HG02798 (cell line): ENCODE measurements around the gene MRPL40.

Experiments
- ATAC-seq: cut with Tn5 transposase; IDR thresholded peaks from one replicate; pipeline ENCODE4 v1.9.1; 2021; ENCODE audit warnings: mild to moderate bottlenecking; ENCODE audit not compliant: unreplicated experiment, poor library complexity

The MRPL40 gene

DNA sequence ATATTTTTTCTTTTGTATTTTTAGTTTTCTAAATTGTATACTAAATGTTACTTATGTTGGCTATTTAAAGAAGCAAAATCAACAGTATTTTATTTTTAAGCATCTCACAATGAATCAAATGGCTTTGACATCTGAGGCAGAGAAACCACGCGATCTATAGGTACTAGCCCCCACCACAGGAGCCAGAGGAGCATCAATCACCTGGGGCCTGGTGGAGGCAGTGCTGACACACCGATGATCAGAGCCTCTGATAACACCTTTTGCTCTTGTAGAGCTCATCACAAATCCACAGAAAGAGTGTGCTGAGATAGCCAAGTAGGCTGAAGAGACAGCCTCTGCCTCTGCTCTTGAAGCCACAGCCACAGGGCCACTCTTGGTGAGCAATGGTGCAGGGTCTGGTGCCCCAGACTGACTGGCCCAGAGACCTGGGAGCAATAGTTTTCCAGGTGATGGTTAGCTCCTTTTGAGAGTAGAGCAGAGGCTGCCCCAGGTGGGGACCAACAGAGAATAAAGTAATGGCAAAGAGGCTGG lies 26.0 kb upstream of the MRPL40 start:
- ATAC-seq, result no peak

DNA sequence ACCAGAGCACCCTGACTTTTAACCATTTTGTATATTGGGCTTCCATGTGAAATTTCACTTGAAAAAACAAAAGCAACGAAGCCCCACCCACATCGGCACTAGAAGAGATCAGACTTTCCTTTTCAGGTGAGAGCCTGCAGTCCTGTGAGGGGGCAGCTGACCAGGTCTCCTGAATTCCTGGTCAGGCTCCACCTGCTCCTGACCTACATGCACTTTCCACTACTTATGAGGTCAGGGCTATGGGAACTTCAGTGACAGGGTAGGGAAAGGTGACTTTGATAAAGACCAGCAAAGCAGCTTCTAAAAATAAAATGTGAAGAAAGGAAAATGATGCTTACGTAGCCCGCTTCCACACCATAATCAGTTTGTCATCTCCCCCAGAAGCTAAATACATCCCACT lies 25.5 kb upstream of the MRPL40 start:
- no peak for ATAC-seq

DNA sequence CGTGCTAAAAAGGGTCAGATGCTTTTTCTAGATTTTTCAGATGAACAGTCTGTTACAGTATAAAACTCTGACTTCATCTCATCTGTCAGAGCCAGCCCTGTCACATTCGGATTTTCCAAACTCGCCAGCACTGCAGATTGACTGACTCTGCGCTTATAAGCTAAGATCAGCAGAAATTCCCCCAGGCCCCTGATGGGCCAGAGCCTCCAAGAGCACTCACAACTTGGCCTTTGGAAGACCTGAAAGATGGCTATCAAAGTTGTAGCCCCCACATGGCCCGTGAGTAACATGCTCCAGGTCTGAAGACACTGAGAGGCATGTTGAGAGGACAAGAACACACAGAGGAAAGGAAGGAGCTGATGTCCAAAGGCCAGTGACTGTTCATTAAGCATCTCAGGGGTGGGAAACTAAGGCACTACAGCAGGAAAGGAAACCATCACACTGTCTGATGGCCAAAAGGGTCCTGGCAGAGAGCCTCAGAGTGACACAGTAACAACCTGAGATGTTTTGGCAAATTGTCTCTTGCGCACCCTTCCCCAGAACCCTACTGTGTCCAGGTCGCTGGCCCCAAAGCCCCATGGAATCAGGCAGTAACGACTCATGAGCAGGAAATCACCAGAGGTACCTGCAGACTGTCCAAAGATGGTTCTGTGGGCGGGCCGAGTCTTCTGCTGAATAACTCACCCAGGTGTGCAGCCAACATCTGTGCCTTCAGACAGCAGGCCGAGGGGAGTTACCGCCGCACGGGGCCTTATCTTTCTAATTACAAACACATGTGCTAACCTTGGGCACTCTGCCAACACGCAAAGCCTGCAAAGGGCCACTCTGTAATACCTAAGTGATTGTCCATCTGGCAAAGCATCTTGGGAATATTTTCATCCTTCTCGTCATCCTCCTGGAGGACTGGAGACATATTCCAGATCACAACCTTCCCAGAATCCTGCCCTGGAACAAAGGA lies 24.4 kb upstream of the MRPL40 start:
- ATAC-seq, result no peak

DNA sequence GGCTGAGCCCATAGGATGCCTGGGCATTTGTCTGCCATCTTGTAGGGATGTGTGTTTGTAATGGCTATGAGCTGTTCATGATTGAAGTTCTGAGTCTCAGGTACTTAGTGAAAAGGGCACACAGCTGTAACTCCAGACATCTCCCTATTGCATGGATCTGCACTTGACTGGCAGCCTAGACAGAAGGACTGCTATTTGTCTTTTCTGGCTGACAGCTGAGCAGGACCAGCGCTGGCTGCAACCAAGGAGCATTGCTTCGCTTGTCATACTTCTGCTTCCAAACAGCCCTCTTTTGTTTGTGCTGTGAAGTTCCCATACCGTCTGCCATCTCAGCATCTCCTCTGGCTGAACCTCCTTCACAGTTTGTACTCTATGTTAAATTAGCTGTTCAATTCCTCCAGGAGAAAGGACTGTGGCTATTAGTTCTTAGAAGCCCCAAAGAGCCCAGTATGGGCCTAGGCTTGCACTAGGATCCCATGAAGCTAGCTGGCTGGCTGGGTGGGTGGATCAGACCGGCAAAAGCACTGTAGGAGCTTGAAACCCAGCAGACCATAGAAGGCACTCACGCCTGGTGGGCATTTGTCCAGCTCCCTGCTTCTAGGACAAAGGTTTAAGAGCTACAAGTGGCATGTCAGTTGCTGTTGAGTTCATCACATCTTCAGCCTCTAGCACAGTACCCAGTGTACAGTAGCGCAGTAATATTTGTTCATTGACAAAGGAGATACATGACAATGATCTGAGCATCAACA lies 21.2 kb upstream of the MRPL40 start:
- no peak for ATAC-seq

DNA sequence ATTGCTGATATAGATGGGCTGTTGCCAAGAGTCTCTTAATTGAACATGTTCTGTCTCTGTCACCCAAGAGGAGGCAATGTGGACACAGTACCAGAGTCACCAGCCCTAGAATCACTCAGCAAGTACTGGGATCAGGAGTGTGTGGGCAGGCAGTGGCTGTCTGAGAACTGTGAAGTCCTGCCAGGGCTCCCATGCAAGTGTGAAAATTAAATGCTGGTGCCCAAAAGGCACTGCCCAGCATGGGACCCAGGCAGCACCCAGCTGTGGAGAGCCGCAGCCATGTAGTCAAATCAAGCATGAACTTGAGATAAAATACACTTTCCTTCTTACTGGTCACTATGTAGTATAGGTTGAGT lies 20.7 kb upstream of the MRPL40 start:
- ATAC-seq, result no peak

DNA sequence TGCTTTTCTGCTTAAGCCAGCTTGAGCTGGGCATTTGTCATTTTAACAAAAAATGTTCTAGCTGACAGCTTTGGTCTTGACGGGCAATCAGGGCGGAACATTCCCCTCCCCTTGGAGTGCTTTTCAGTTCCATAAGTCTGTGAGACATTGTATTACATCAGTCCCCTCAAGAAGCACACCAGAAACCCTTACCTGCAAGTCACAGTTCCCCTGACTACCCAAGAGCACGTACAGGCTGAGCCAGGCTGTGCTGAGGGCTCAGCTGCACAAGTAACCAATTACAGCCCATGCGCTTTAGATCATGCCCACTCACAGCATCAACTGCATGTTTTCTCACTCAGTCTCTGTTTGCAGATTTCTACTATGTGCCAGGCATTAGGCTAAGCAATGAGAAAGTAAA lies 19.9 kb upstream of the MRPL40 start:
- no peak for ATAC-seq

DNA sequence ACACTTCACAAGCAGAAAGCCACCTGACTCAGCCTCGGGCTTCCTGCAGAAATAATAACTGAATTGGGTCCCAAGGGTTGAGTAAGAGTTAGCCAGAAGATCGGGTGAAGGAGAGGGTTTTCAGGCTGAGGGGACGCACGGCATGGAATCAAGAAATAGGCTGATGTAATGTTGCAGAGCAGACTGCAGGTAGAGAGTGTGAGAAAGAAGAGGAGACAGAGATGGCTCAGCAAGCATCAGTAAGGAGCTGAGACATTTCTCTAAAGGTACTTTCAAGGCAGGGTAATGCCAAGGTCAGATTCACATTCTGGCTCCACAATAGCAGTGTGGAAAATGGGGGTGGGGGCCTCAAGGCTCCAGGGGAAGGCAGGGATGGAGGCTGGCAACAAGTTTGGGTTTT lies 19.4 kb upstream of the MRPL40 start:
- ATAC-seq, result no peak

DNA sequence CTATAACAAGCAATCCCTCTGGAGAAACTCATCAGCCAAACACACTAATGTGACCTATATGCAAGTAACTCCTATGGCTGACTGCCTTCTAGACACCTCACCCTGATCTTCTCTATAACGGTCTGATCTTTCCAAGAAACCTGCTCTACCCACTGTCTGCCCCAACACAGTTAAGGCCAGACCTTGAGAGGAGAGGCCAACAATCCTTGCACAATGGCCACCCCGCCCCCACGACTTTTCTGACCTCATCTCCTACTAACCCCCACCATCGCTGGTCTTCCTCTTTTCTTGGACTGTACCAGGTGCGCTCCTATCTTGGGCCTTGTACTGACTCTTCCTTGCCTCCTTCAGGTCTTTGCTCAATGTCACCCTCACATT lies 13.3 kb upstream of the MRPL40 start:
- no peak for ATAC-seq

DNA sequence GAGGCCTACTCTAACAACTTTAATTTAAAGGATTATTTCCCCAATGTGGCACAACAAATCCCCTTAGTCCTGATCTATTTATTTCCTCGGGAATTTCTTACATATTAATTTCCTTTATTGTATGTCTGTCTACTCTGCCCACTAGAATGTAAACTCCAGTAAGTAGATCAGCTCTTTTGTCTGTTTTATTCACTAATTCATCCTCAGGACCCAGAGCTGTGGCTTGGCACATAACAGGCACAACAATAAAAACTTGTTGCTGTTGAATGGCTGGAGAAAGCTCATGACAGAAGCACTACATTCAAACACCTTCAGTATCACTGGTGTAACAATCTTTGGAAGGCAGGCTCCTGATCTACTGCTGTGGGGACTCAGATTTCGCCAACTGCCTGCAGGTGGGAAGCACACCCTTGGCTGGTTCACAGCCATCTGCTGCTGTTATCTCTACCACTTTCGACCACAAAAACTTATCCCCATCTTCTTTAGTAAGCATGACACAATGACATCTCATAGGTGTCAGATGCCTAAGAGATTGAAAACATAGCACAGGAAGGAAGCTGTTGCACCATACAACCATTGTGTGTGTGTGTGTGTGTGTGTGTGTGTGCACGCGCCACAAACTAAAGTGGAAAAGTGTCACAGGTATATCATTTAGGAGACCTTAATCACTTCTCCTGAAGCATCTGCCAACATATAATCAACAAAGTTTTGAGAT lies 12.7 kb upstream of the MRPL40 start:
- ATAC-seq, result peak; percentile 53

DNA sequence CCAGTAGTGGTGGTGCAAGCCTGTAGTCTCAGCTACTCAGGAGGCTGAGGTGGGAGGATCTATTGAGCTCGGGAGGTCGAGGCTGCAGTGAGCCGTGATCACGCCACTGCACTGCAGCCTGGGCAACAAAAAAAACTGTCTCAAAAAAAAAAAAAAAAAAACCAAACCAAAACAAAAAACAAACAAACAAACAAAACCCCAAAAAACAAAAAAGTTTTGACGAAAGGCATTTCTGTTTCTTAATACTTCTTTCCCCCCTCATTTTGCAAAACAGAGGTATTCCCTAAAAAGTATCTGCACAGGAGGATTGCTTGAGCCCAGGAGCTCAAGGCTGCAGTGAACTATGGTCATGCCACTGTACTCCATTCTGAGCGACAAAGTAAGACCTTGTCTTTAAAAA lies 12.0 kb upstream of the MRPL40 start:
- no peak for ATAC-seq

DNA sequence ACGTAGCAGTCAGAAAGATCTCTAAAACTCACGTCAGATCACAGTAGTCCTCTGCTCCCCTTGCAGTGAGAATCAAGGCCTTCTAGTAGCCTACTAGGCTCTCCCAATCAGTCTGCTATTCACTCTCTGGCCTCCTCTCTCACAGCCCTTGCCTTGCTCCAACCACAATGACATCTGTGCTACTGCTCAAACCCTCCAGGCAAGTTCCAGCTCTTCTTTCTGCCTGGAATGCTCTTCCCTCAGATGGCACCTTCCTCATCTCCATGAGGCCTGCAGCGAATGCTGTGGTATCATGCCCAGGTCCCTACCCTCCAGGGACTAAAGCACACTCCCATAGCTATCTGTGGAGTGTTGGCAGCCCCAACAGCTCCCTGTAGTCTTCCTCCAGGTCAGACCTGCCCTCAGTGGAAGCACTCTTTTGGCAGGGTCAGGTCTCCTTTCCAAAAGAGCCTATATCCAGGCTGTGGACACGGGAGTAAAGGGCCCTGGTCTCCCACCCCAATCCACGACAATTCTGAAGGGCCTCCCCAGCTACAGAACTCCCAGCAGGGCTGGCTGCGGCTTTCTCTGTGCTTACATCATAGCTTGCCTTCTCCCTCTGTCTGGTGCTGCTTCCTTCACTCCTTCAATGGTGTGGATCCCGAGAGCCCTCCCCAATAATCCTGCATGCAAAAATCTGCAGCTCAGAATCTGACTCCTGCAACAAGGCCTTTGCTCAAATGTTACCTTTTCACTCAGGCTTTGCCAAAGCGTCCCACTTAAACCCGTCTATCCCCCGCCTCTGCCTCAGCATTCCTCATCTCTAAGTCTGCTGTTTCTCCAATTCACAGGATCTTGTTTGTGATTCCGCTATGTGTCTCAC lies 9.7 kb upstream of the MRPL40 start:
- no peak for ATAC-seq

DNA sequence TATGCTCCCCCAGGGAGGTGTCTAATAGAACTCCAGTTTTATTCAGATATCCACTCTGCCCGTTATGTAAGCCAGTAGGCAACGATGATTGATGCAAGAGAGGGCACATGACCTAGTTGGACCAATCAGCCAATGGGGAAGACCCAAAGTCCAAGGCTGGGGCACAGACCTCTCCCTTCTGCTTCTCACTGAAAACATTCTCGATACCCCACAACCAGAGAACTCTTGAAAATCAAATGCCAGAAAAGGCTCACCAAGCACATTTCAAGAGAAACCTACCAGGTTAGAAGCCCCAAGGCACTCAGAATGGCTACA lies 8.2 kb upstream of the MRPL40 start:
- no peak for ATAC-seq

DNA sequence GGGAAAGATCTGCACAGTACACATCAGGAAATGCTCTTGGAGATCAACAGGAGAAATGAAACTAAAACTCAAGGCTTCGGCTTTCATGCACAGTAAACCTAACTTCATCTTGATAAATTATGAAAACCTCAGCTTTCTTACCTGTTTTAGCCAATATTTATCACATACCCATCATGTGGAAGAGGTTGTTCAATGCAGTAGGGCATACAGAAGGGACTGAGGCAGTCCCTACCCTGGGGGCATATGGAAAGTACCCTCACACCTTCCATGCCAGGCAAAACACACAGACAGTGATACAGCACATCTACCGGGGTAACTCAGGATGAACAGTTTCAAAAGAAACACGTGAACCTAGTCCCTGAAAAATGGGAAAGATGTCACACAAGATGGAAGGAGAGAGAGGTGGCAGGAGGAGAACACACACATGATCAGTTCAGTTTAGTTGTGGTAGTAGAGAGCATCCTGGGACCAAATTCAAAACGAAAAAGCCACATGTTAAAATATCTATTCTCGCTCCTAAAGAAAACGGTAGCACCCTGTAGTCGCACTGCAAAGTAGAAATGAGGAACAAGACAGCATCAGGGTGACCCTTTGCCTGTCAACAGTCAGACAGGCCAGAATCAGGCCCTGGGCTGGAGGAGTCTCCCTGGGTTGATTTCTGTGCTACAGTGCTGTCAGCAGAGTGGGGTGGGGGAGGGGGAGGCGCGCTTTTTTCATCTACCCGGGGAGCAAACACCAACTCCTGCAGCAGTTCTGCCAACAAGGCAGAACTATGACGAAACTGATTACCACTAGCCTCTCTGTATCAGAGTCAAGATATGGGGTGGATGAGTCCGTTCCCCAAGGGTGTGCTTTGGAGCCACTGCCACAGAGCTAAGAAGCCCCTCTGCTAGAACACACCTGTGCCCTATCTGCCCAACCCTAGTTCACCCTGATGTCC lies 2.1 kb upstream of the MRPL40 start:
- ATAC-seq, result no peak

DNA sequence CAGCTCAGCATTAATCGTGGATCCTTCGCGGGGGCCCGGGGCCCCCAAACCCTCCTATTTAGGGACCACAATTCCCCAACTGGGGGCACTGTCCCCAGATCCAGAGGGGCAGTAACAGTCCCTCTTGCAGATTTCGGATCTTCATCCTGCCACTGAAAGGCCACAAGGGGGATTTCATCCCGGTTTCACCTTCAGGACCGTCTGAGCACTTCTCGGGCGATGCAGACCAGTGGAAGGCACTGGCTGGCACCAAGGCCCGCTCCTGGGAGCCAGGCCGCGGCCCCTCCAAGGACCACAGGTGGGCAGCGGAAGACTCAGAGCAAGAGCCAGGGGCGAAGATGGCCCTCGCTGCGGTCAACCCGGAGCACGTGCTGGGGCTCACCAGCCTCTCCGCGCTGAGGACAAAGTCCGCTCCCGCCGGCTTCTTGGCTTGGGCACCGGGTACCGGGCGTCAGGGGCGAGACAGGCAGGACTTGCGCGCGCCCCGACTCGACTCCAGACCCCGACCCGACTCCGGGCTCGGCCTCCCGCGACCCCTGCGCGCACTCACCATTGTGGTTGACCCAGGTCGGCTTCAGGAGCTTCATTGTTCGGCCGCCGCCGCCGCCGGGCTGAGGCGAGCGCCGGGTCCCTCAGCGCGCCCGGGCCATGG lies 1.3 kb upstream of the MRPL40 start:
- peak; percentile 1 for ATAC-seq

DNA sequence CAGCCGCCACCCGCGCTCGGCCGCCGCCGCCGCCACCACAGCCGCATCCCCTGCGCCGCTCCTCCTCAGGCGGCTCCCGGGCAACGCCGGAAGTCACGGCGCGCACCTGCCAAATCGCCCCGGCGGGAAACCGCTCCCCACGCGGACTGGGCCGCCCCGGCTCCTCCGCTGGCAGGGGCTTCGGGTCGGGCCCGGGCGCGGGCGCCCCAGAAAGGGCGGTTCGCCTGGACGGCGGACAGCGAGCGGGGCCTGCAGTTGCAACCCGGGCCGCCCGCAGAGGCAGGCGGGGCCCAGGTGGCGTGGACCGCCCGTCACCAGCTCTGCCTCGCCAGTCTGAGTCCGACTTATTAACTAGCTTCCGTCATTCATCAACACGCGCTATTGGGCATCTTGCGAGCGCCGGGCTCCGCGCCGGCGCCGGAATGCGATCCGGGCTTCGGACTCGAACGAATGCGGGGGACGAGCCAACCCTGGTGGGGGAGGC lies 654 bp upstream of the MRPL40 start, which contains the start of gene HIRA:
HIRA (minus strand) TSS at position 85 of the 484 bp plus-strand sequence. CDS start 257 bp downstream, outside the sequence.
- peak; percentile 65 for ATAC-seq

DNA sequence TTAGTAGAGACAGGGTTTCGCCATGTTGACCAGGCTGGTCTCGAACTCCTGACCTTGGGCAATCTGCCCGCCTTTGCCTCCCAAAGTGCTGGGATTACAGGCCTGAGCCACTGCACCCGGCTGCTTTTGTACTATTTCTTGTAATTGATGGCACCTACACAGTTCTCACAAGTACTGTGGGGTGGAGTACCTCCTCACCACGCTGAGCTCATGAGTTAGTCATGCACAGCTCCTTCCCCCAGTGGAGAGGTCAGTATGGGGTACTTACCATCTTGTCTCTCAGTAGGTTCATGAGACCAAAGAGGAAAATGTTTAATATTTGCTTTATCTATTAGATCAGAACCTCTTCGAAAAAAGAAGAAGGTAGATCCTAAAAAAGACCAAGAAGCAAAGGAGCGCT lies 2.1 kb downstream of the MRPL40 start:
- no peak for ATAC-seq

DNA sequence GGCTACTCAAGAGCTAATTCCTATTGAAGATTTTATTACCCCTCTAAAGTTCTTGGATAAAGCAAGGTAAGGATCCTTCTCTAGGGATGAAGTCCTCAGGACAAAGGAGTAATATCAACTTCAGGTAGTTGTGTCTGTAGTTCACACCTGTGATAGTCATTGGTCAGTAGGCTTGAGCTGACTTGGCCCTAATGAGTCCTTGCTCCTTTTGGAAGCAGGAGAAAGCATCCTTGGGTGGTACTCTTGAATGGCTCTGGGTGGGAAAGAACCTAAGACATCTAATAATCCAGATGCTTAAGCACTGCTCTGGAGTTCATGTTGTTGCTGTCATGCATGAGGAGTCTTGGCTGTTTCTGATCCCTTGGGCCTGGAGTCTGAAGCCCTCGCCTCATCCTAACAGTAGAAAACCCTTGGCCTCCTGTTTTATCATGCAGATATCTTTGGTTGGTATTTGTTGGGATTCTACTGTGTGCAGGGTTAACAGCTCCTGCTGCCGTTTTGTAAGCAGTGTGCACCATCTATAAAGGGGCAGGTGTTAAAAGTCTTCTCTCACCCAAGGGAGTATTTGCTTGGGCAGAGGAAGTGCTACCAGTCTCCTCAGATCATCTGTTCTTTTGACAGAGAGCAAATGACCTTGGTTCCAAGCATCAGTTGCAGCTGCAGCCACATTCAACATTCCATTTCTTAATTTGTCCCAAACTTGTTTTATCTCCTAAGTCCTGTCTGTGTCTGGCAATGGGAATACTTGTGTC lies 2.7 kb downstream of the MRPL40 start:
- ATAC-seq, result no peak
